HG03108 (cell line): ENCODE data around the gene ZMIZ1.

Source experiments
- ATAC-seq: cut with Tn5 transposase; IDR thresholded peaks from one replicate; pipeline ENCODE4 v1.9.1; 2021; ENCODE audit warnings: moderate library complexity; ENCODE audit not compliant: unreplicated experiment

The ZMIZ1 gene

GRCh38 chr10:79292891-79293746, 224.4 kb downstream of the ZMIZ1 start:
- no peak for ATAC-seq

DNA sequence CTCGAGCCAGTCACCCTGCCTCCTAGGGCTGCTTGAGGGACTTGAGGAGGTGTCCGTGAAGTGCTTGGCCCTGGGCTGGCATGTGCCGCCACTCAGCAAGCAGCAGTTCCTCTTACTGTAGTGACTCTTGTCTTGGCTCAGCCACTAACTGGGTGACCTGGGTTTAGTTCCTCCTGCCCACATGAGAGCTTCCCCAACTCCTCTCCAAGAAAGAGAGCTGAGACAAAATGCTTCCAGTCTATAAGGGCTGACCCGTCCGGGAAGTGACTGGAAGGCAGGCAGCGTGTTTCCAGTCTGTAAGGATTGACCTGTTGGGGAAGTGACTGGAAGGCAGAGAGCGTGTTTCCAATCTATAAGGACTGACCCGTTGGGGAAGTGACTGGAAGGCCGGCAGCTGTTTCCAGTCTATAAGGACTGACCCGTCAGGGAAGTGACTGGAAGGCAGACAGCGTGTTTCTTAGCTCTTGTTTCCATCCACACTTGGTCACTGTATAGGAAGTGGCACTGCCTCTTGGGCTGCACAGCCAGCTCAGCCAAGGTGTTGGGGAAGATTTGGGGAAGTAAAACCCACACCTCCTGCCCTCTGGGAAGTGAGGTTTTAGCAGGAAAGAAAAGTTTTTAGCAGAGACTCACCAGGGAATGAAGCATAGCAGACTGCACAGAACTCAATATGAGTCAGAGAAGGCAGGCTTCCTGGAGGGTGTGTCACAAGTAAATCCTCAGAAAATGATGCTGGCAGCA, 225.2 kb downstream of the ZMIZ1 start:
- ATAC-seq: no peak

GRCh38 chr10:79295563-79295962, 226.8 kb downstream of the ZMIZ1 start:
- no peak for ATAC-seq

GRCh38 chr10:79296431-79296830, 227.7 kb downstream of the ZMIZ1 start:
- ATAC-seq: no peak

- ATAC-seq: no peak
Observed at GRCh38 chr10:79298403-79299244, 229.9 kb downstream of the ZMIZ1 start.

DNA sequence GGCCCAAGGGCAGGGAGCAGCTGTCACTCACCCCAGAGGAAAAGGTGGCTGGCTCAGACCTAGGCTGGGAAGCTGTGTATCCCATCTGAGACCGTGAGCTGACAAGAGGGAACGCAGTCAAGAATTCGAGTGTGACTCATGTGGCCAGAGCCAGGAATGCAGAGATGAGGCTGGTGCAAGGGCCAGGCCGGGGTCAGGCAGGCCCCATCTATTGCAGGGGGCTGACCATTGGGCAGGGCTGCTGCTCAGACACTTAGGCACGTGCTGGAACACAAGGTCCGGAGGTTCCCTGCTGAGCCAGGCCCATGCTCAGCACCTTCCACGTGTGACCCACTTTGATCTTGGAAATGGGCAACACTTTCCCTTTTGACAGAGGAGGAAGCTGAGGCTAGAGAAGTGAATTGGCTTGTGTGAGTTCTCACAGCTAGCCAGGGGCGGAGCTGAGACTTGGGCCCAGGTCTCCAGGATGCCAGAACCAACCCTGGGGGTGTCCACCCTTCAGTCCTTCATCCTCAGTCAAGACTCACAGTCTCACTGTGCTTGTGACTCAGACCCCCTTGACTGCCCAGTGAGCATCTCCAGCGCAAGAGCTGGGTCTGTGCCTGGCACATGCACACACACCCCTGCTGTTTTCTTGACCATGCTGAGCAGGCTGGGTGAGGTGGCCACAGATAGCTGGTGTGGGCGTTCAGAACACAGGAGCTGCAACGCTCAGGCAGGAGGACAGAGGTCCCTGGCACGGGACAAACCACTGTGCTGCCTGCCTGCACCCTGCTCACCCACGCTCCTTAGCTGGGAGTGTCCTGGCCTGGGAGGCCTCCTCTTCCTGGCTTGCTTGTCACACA, 230.9 kb downstream of the ZMIZ1 start:
- ATAC-seq: no peak

DNA sequence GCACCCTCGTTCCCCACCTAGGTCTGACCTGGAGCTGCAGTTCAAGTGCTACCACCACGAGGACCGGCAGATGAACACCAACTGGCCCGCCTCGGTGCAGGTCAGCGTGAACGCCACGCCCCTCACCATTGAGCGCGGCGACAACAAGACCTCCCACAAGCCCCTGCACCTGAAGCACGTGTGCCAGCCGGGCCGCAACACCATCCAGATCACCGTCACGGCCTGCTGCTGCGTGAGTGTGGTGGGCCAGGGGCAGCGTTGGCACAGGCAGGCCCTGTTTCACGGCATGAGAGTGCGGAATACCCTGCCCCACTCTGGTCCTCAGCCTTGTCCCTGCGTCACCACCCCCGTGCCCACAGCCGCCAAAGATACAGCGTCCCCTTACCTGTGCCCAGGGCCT, 231.9 kb downstream of the ZMIZ1 start:
- no peak for ATAC-seq

GRCh38 chr10:79301754-79302530, 233.2 kb downstream of the ZMIZ1 start:
- ATAC-seq: no peak

- ATAC-seq: no peak
Observed at GRCh38 chr10:79303631-79304478, 235.1 kb downstream of the ZMIZ1 start.

DNA sequence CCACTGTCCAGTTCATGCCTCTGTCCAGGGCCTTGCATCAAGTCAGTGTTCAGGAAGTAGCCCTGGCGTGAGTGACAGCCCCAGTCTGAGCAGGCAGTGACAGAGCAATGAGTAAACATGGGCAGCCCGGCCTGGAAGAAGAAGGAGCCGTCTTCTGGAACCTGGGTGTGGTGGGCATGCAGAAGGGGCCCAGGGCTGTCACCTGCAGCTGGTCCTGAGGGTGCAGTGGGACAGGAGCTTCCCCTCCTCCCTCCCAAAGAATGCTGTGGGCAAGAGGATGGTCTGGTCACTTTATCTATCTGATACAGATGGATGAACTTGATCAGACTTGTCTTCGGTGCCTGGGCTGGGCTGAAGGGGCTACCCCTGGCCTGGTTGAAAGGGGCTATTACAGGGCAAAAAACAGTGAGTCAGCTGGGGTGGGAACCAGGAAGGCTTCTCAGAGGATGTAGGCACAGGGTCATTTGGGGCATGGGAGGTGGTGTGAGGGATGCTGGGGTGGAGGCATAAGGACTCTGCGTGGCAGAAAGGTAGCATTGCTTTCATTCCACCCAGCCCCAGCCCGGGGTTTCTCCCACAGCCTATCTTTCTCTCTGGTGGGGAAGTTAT, 235.8 kb downstream of the ZMIZ1 start:
- no peak for ATAC-seq

DNA sequence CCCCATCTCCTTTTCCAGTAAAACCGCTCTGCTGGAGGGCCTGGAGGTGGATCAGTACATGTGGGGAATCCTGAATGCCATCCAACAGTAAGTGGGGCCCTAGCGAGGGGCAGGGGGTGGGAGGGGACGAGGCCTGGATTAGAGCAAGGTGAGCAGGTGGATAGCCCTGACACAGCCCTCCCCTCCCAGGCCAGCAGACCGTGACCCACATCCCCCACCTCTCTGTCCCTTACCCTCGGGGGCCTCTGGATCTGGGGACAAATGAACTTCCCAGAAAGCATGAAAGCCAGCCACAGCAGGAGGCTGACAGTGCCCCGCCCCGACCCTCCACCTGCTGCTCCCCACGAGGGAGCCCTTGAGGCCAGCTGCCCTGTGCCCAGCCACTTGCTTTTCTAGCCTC, 236.7 kb downstream of the ZMIZ1 start:
- no peak for ATAC-seq

- ATAC-seq: no peak
Observed at GRCh38 chr10:79305988-79306387, 237.2 kb downstream of the ZMIZ1 start.

GRCh38 chr10:79306644-79307220, 238.0 kb downstream of the ZMIZ1 start:
- no peak for ATAC-seq

DNA sequence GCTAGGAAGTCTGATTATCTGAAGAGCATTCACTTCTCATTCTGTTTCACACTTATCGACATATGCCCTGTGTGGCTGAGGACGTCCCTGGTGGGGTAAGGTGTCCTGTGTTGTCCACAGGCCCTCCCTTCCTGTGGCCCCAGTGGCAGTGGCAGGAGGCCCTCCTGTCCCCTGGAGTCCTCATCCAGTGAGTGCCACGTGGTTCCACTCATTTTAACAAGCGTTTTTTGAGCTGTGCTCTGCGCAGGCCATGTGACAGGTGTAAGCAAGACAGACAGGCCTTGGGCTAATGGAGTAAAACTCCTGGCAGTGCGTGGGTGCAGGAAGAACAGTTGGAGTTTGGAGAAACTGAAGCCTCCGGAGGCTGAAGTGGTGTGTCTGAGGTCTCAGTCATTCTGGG, 239.2 kb downstream of the ZMIZ1 start:
- ATAC-seq: no peak

- no peak for ATAC-seq
Observed at GRCh38 chr10:79308969-79309665, 240.4 kb downstream of the ZMIZ1 start.

- ATAC-seq: no peak
Observed at GRCh38 chr10:79310200-79310865, 241.6 kb downstream of the ZMIZ1 start.
